DMS153 treated with DMSO at 0.1 percent for 48 hours (cell line): ENCODE measurements around the gene NRG2.

Source experiments
- DNase-seq: peaks from one replicate; lab custom pipeline; 2025; ENCODE audit not compliant: unreplicated experiment; lab: John Stamatoyannopoulos, UW

Gene NRG2

DNA sequence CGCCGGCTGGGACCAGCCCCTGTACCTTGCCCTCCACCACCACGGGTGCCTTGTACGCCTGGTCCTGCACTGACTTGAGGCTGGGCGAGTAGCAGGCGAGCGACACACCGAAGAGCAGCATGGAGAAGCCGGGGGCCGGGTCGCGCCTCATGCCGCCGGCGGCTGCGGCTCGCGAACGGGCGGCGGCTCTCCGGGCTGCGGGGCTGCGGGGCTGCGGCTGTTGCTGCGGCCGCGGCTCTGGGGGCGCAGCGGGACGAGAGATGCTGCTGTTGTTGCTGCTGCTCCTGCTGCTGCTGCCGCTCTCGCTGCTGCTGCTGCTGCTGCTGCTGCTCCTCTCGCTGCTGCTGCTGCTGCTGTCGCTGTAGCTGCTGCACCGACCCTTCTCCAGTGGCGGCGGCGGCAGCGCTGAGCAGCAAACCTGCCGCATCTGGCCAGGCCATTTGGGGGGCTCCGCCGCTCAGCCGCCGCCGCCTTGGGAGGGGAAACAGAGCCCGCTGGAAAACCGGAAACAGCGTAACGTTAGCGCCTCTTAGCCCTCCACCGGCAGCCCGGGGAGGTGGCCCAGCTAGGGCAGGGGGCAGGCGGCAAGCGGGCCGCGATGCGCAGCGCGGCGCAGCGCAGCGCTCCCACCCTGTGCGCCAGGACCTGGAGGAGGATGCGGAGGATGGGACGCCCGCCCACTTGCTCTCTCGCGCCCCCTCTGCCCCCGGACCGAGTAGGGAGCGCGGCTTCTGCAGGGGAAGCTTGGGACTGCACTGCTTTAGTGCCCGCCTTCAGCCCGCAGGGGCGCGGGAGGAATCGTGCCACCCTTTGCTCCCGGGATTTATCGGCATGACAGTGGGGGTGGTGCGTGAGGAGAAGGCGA is at the start of gene NRG2:
NRG2 (minus strand) TSS at position 657 of the 865 bp plus-strand sequence.
- peak; percentile 8 for DNase-seq

DNA sequence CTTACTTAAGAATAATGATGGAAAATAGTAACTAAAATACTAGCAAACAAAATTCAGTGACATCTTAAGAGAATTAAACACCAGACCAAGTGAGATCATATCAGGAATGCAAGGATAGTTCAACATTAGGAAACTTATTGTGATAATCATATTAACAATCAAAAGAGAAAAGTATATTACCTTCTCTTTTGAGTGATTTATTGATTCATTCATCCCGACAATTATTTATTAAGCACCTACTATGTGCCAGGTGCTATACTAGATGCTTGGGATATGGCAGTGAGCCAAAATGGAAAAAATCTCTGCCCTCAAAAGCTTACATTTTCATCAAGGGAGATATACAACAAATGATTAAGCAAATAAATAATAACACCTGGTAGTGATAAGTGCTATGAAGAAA is 47.2 kb upstream of the NRG2 start:
- no peak for DNase-seq

DNA sequence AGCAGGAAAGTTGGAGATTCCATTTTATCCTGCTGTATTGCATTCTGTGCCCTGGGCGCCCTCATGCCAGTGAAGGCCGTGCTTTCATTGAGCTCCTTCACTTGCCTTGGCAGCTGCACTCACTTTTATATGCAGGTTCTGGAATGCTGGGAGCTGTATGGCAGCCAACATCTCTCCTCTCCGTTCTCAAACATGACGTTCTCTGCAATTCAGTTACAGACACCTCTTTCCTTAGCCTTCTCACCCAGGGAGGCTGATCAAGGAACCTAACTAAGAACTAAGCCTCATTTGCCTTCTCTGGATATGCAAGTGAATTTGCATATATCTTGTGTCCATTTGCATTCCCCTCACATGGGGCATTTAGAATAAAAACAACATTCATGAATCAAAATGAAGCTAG is 41.4 kb upstream of the NRG2 start:
- DNase-seq, result no peak

DNA sequence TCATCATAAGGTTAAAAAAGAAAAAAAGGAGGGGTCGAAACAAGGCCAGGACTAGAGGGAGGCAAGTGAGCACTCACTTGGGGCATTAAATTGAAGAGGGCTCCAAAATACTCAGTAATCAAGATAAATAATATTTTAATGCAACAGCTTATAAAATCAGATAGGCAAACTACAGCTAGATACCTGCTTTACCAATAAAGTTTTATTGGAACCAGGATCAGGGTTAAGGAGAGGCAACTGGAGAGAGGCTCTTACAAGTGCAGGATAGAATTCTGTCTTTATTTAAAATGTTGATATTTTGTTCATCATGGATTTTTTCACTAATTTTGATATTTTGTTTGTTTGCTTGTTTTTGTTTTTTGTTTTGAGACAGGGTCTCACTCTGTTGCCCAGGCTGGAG is 40.6 kb upstream of the NRG2 start:
- DNase-seq, result no peak

DNA sequence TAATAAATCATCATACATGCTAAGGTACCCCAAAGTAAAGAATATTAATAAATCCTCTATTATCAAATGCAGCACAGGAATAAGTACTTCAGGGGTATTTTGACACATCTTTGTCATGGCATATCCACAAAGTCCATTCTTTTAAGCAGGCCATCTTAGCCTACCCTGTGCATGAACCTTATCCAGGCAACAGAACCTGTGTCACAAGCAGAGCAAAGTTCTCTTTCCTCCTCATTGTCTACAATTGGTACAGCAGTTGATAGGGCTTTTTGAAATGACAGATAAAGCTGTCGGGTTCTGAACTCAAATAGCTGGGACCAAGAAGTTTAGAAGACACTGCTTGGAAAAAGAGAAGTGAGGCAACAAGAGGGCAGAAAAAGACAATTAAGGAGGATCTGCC is 40.0 kb upstream of the NRG2 start:
- no peak for DNase-seq

DNA sequence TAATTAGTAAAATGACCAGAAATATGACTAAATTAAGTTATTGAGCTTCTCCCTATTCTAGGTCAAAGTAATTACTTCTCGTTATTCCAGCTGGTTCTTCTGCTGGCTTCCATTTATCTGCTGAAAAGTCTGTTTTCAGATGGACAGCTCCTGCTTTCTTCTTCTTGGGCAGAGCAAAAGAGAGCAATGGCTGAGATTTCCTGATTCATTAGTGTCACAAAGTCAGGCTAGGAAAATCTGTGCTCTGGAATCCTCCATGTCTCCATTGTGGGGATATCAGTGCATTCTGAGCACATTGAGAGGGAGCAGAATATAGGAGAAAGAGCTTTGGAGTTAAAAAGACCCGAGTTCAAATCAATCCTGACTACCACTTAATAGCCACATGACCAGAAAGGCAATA is 33.7 kb upstream of the NRG2 start:
- DNase-seq, result no peak

DNA sequence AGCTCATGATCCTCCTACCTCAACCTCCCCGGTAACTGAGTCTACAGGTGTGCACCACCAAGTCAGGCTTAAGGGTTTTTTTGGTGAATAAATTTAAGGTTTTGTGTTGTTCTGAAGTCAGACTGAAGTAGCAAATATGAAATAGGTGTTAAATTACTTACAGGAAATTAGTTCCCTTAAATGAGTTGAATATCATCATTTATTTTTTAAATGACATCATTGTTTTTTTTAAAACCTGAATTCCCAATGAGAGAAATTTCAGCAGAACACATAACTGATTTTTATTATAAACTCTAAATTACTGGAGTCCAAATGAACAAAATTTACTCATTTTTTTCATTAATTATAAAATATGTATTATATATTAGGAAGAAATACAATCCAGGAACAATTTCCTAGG is 33.0 kb upstream of the NRG2 start:
- DNase-seq, result no peak

DNA sequence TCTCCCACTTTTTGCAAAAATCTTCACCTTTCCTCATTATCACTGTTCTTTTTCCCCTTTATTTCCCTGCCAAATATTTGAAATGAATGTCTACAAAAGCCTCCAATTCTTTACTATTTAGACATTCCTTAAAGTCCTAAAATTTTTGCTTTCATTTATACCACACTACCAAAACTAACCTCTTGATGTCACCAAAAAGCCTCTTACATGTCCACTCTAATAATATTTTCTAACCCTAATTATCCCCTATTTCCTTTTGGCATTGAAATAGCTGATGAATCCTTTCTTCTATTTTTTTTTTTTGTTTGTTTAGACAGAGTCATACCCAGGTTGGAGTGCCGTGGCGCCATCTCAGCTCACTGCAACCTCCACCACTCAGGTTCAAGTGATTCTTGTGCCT is 32.3 kb upstream of the NRG2 start:
- no peak for DNase-seq

DNA sequence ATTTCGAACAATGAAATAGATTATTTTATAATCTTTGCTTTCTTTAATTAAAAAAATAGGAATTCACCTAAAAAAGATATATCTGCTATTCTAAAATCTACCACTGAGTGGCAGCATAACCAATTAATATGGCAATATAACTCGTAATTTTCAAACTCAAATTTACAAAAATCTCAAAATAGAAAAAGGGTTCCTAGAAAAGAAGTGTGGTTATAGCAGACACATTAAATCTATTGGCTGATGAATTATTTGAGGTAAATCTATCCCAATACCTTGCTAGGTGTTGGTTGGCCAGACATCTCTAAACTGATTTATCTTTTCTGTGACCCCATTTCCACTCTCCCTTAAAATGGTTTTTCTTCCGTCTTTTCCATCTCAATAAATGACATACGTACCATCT is 30.2 kb upstream of the NRG2 start:
- no peak for DNase-seq

DNA sequence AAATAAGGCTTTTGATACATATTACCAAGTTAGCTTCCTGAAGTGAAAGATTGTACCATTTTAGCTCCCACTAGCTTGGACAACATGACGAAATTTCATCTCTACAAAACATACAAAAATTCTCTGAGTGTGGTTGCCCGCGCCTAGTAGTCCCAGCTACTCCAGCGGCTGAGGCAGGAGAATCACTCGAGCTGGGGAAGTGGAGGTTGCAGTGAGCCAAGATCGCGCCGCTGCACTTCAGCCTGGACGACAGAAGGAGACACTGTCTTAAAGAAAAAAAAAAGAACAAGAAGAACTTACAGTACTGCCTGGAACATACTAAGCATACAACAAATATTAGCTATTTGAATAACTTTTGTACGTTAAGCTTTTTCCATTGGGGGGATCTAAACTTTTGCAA is 29.7 kb upstream of the NRG2 start:
- DNase-seq, result no peak

DNA sequence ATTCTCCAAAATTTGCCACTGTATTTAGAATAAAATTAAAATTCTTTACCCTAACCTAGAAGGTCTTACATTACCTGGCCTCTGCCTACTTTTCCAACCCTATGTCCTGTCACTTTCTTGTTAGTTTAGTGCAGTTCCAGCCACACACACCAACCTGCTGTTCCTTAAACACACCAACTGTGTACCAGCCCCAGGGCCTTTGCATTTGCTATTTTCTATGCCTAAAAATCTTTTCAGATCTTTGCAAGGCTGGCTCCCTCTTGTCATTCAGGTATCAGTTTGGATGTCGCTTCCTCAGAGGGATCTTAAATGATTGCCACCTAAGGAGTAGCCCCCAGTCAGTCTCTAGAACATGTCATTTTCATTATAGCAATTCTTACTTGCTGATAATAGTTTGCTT is 17.7 kb upstream of the NRG2 start:
- no peak for DNase-seq

DNA sequence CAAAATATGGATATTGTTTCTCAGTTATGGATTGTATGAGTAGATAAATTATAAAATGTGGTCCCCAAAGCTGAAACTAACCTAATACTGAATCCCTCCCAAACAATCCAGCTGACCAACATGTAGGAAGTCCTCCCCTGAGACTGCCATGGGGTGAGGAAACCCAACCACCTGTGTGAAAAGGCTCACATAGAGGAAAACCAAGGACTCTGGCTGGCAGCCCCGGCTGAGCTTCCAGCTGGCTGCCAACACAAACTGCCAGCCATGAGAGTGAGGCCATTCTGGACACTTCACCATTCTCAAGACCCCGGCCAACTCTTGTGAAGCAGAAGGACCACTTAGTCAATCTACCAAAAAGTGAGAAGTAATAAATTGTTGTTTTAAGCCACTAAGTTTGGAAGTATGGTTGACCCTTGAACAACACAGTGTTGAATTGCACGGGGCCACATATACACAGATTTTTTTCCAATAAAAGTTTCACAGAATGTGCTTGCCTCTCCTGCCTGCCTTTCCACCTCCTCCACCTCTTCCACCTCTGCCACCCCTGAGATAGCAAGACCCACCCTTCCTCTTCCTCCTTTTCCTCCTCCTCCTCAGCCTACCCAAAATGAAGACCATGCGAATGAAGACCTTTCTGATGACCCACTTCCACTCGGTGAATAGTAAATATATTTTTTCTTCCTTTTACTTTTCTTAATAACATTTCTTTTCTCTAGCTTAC is 15.3 kb upstream of the NRG2 start:
- no peak for DNase-seq

DNA sequence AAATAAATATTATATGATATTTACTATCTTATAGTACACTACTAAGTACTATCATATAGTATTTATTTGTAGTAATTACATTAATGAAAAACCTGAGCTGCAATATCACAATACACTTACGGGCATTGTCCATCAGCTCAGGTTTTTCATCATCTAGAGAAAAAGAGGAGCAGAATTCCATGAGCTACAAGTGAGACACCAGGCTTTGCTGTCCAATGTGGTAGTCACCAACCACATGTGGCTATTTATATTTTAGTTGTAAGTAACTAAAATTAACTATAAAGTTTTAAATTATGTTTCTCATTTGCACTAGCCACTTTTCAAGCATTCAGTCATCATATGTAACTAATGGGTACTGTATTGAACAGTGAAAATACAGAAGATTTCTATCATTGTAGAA is 13.8 kb upstream of the NRG2 start:
- DNase-seq, result no peak

DNA sequence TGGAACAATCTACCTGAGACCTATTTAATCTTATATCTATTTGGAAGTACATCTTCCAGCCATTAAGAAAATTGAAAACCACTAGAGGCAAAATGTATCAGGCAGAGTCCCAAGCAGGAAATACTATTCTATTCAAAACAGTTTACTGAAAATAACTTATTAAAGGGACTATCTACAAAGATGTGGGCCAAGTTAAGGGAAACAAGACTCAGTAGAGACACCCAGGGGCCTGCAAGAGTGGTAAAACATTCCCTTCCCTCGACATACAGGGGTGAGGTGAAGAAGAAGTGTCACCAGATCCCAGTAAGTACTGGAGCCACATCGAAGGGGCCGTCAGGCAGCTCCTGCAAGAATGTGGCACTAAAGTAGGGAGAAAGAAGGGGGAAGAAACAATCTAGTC is 12.1 kb upstream of the NRG2 start:
- DNase-seq, result no peak

DNA sequence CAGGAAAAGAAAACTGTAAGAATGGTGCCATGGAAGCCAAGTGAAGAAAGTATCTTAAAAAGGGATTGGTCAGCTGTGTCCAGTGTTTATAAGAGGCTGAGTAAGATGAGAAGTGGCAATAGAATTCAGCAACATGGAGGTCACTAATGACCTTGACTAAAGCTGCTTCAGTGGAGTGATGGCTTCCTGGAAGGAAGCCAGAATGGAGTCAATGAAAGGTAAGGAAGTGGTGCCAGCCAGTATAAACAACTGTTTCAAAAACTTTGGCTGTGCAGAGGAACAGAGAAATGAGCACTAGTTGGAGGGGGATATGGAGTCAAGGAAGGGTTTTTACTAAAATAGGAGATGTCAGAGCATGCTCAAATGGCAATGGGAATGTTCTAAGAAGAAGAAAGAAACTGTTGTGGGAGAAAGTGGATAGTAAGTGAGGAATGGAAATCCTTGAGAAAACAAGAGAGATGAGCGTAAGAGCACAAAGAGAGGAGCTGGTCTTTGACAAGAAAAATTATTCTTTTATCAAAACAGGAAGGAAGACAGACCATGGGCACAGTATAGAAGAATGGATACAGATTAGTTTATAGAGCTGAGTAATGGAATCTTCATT is 11.1 kb upstream of the NRG2 start:
- no peak for DNase-seq

DNA sequence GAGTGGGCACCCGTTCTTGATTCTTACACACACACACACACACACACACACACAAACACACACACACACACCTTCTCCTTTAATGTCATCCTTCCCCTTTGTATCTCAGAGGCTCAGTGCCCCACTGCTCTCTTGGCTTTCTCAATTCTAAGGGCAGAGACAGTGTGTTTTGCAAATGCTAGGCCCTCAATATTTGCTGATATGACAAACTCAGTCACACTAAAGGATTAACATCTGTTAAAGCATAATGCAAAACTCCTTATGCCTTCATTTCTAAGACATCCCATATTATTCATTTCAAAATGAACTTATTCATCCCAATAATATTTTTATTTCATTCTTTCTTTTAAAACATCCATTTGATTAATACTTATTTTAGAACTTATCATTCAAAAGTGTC is 8.9 kb upstream of the NRG2 start:
- DNase-seq, result no peak

DNA sequence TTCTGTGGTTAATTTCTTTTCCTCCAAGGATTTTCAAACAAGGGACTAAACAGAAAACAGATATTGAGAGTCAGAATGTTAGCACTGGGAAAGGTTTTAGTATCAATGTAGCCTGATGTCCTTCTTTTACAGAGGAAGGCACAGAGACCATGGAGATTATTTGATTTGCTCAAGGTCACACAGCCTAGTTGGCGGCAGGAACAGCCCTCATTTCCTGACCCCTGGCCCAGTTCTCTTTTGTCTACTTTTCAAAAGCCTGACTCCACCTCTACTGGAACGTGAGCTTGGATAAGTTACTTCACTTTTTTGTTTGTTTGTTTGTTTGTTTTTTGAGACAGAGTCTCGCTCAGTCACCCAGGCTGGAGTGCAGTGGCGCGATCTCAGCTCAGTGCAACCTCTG is 6.6 kb upstream of the NRG2 start:
- no peak for DNase-seq

DNA sequence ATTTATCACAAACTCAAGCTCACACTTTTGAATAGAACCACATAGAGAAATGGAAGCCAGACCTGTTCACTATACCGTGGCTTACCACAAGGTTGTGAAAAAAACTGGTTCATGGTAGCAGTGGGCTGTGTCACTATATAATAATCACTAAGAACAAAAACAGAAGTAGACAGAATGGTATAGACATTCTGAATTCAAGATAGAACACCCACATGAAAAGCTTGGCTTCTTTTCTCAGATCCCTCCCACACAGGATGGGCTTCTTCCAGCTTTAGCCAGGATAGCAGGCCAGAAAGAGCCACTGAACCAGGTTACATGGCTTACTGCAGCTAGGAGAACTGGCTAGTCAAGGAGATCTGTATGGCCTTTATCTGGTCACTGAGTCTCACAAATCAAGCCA is 6.1 kb upstream of the NRG2 start:
- no peak for DNase-seq

DNA sequence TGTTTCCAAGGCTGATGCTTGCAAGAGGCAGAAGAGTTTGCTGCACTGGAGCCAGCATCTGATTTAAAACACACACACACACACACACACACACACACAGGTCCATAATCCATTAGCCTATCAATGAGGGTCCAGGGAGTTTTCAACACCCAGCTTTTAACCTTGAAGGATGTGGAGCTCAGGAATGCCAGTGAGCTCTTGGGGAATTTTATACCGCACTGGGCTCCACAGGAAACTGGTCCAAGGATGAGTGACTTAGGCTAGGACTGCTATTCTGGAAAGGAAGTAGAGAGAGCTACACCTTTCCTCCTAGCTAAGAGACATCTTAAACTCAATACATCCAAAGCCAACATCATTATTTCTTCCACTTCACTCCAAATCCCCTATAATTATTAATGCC is 942 bp upstream of the NRG2 start:
- DNase-seq, result no peak

DNA sequence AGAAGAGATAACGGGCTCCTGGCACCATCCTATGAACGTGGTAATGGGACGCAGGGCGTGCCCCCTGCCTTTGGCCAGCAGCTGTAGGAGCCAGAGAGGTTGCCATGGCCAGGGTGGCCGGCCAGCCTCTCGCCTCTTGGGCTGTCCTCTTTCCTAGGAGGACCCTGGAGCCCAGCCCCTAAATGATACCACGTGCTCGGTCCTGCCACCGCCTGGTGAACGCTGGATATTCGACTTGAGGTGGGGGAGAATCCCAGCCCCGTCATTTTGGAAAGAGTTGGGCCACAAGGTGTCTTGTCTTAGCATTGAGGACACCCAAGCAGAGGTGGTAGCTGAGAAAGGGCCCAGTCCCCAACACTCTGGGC is 391 bp upstream of the NRG2 start:
- DNase-seq, result no peak

DNA sequence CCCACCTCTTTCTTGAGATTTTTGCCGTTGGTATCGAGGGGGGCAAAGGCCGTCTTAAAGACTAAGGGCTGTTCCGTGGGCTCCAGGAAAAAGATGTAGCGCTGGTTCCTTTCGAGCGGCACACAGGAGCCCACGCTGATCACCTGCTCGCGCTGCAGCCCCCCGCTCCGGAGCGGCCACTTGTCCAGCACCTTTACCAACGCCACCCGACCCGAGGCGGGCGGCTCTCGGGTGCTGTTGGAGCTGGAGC is 781 bp downstream of the NRG2 start:
- DNase-seq, result no peak

DNA sequence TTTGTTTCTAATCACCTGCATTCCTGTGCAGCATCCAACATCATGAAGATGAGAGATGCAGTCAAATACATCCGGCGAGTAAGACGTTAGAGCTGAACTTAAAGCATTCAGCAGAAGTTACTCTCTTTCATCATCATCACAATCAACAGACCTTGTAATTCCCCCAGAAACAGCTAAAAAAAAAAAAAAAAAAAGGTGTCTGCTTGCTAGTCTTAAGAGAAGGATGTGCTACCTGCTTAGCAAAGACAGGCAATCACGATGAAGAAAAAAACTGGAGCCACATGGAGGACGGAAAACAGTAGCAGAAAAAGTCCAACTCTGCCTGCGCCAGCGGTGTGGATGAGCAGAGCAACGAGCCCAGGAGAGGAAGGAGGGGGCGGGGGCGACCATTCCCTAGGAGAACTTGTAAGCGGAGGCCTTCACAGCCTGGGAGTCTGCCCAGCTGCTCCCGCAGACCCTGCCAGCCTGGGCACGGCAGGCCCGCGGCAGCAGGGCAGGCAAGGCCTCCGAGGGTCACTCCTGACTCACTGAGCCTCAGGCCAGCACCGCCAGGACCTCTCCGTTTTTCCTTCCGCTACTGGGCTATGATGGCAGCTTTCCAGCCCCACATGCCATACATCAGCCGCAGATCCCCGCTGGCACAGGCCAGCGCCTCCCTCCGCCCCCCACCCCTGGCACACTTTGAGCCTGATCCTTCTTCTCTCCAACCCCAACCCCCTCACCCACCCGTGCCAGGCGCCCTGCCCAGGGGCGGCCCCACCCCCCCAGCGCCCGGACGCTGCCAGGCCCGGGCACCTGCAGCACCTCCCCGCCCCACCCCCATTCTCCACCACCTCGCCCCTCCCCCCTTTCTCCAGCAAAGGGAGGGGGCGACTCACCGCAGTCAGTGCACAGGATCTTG is 1.4 kb downstream of the NRG2 start:
- DNase-seq, result no peak
